CD4-positive, alpha-beta T cell (primary cell): ENCODE measurements around the gene PPP6R2. TPM values are rescaled to one million over a fixed set of nuclear protein-coding genes. Genes with fewer than 3 reads are reported as not detected.

Experiments
- ATAC-seq: fragments of 200-7000 bp; cut with Tn5 transposase; one replicate; pipeline ENCODE4 v1.10.0; 2022; ENCODE audit warnings: mild to moderate bottlenecking; ENCODE audit not compliant: poor library complexity
- CTCF ChIA-PET: fragments of 350-600 bp; sonication (Branson Sonifier 250); formaldehyde crosslinking; loops from one replicate; lab custom pipeline; 2021; ENCODE audit warnings: antibody characterized with exemption, inconsistent platforms; lab: Charles Lee
- POLR2A ChIA-PET: fragments of 350-600 bp; sonication (Branson Sonifier 250); formaldehyde crosslinking; loops from one replicate; lab custom pipeline; 2021; ENCODE audit warnings: antibody characterized with exemption, inconsistent platforms; lab: Charles Lee
- DNase-seq, 14 experiments: peaks; one replicate each; pipeline ENCODE4 v3.0.0-alpha.2; 2013 to 2020; ENCODE audit warnings: mixed read lengths in 2 of 14
- H3K27ac ChIP-seq, 2 donors: one replicate each; pipeline versions ENCODE4 v1.5.1 to v1.7.0; 2013; ENCODE audit warnings: low read length in 2 of 2, low read depth in 1 of 2, mild to moderate bottlenecking in 1 of 2
- H3K27me3 ChIP-seq, 2 experiments: 1 replicate in 1 of 2; 2 replicates in 1 of 2; pipeline versions ENCODE4 v1.6.1 to v1.7.0; 2013; ENCODE audit warnings: low read length in 2 of 2, control low read depth in 1 of 2, mild to moderate bottlenecking in 1 of 2, moderate library complexity in 1 of 2; ENCODE audit not compliant: insufficient read depth in 2 of 2, control insufficient read depth in 1 of 2
- H3K36me3 ChIP-seq: one replicate; pipeline ENCODE4 v1.6.1; 2013; ENCODE audit warnings: low read length, control low read depth; ENCODE audit not compliant: insufficient read depth
- H3K4me1 ChIP-seq: one replicate; pipeline ENCODE4 v1.6.1; 2013; ENCODE audit warnings: low read length, control low read depth; ENCODE audit not compliant: insufficient read depth
- H3K4me3 ChIP-seq: one replicate; pipeline ENCODE4 v1.5.1; 2013; ENCODE audit warnings: mild to moderate bottlenecking, low read length, moderate library complexity
- H3K9me3 ChIP-seq, 2 experiments: 1 replicate in 1 of 2; 2 replicates in 1 of 2; pipeline versions ENCODE4 v1.6.1 to v1.7.0; 2013; ENCODE audit warnings: low read length in 2 of 2, mild to moderate bottlenecking in 2 of 2, control low read depth in 1 of 2, moderate library complexity in 1 of 2; ENCODE audit not compliant: control insufficient read depth in 1 of 2, insufficient read depth in 1 of 2
- H3K27ac Mint-ChIP-seq: one replicate; pipeline ENCODE4 v1.8.0; 2020; ENCODE audit warnings: mixed read lengths
- H3K27me3 Mint-ChIP-seq: one replicate; pipeline ENCODE4 v1.8.0; 2021; ENCODE audit warnings: mixed read lengths
- H3K36me3 Mint-ChIP-seq: one replicate; pipeline ENCODE4 v1.8.0; 2021; ENCODE audit warnings: low read depth, mixed read lengths
- H3K4me1 Mint-ChIP-seq: one replicate; pipeline ENCODE4 v1.8.0; 2021; ENCODE audit warnings: low read depth, mixed read lengths
- H3K4me3 Mint-ChIP-seq: one replicate; pipeline ENCODE4 v1.8.0; 2020; ENCODE audit warnings: mild to moderate bottlenecking, mixed read lengths
- H3K9me3 Mint-ChIP-seq: one replicate; pipeline ENCODE4 v1.8.0; 2020; ENCODE audit warnings: mixed read lengths
- CTCF ChIP-seq: fragments of 200-600 bp; IDR thresholded peaks from one replicate; pipeline ENCODE4 v1.8.0; 2022; ENCODE audit warnings: antibody characterized with exemption, mild to moderate bottlenecking
- intact Hi-C, 2 experiments: fragments of 100-400 bp; cut with DNase I in 1 of 2; cut with micrococcal nuclease in 1 of 2; formaldehyde crosslinking; loops; one replicate each; pipeline versions ENCODE4 v1.15.1 to v1.9.0; 2023 to 2025; cut with DNase I, micrococcal nuclease
- total RNA-seq, 174 experiments: library from RNA in 2 of 174; stranded (reverse) in 2 of 174; gene quantifications; one replicate each; pipeline ENCODE4 v1.2.3 and lab custom pipeline; 2021 to 2026

Gene PPP6R2
- total RNA-seq, 2 experiments from 2014 or later = 47.1 to 48.0 TPM

- no peak overlapping the region for H3K27ac Mint-ChIP-seq
- no peaks in the 10 kb centered on the region for H3K36me3 Mint-ChIP-seq
- no peak for DNase-seq
- H3K27ac ChIP-seq = no peak overlapping the region
- no peaks in the 10 kb centered on the region for H3K27me3 ChIP-seq
- H3K4me1 Mint-ChIP-seq = peaks cover 16% of the 10 kb centered on the region
- H3K4me1 ChIP-seq = peaks cover 25% of the 10 kb centered on the region
- H3K9me3 Mint-ChIP-seq = no peaks in the 10 kb centered on the region
- H3K36me3 ChIP-seq = peaks cover 2% of the 10 kb centered on the region
- CTCF ChIA-PET = no interaction called here
- no peak overlapping the region for H3K4me3 Mint-ChIP-seq
- intact Hi-C loops = no loop called here
- no peak for TF ChIP-seq CTCF
- H3K9me3 ChIP-seq = no peaks in the 10 kb centered on the region
- POLR2A ChIA-PET = no interaction called here
- no peak for ATAC-seq
- H3K27me3 Mint-ChIP-seq = no peaks in the 10 kb centered on the region
- no peak overlapping the region for H3K4me3 ChIP-seq
These were observed 26.7 kb upstream of the PPP6R2 start for GRCh38 chr22:50316114-50317065.

- Mint-ChIP-seq H3K4me1 (peaks cover 16% of the 10 kb centered on the region), H3K27ac (no peak overlapping the region), H3K36me3 (no peaks in the 10 kb centered on the region), H3K9me3 (no peaks in the 10 kb centered on the region), H3K27me3 (no peaks in the 10 kb centered on the region), H3K4me3 (no peak overlapping the region)
- no peaks in the 10 kb centered on the region for H3K36me3 ChIP-seq
- peaks cover 25% of the 10 kb centered on the region for H3K4me1 ChIP-seq
- ChIA-PET CTCF (no interaction called here), POLR2A (no interaction called here)
- no peak overlapping the region for H3K27ac ChIP-seq
- no peak for TF ChIP-seq CTCF
- peak in 1 of 14 experiments; percentile 13 for DNase-seq
- H3K4me3 ChIP-seq = no peak overlapping the region
- intact Hi-C loops = no loop called here
- no peaks in the 10 kb centered on the region for H3K9me3 ChIP-seq
- no peak for ATAC-seq
- no peaks in the 10 kb centered on the region for H3K27me3 ChIP-seq
These were observed 25.9 kb upstream of the PPP6R2 start for GRCh38 chr22:50317178-50317577.

GRCh38 chr22:50317674-50318073 is 25.5 kb upstream of the PPP6R2 start:
- Mint-ChIP-seq H3K4me3 (no peak overlapping the region), H3K27me3 (no peaks in the 10 kb centered on the region), H3K4me1 (peaks cover 16% of the 10 kb centered on the region), H3K36me3 (no peaks in the 10 kb centered on the region), H3K27ac (no peak overlapping the region), H3K9me3 (no peaks in the 10 kb centered on the region)
- H3K27me3 ChIP-seq = no peaks in the 10 kb centered on the region
- H3K36me3 ChIP-seq = no peaks in the 10 kb centered on the region
- DNase-seq = no peak
- no peaks in the 10 kb centered on the region for H3K9me3 ChIP-seq
- ChIA-PET CTCF (no interaction called here), POLR2A (no interaction called here)
- H3K4me1 ChIP-seq = peaks cover 25% of the 10 kb centered on the region
- intact Hi-C loops = no loop called here
- no peak for ATAC-seq
- TF ChIP-seq CTCF = no peak
- no peak overlapping the region for H3K4me3 ChIP-seq
- H3K27ac ChIP-seq = no peak overlapping the region
